NT2/D1 (cell line): ENCODE results near the gene RHBDD1.
"Not testable (repeated sequence)": the region's sequence is repeated elsewhere in the genome, so short reads cannot be mapped to it uniquely, and the experiment has no call there.

Source experiments
- DNase-seq: peaks from one replicate; pipeline ENCODE4 v3.0.0-alpha.2; 2011; ENCODE audit warnings: low read depth, low spot score
- H3K27me3 ChIP-seq: 2 replicates; pipeline ENCODE4 v1.6.0; 2011; ENCODE audit warnings: mild to moderate bottlenecking; ENCODE audit not compliant: insufficient read length, insufficient read depth
- H3K36me3 ChIP-seq: 2 replicates; pipeline ENCODE4 v1.6.1; 2011; ENCODE audit warnings: mild to moderate bottlenecking, low read length, mixed read lengths; ENCODE audit not compliant: insufficient read depth, insufficient read length
- H3K4me1 ChIP-seq: 2 replicates; pipeline ENCODE4 v1.5.1; 2011; ENCODE audit not compliant: insufficient read depth, insufficient read length
- H3K4me3 ChIP-seq: 2 replicates; pipeline ENCODE4 v1.5.1; 2011; ENCODE audit warnings: low read depth; ENCODE audit not compliant: insufficient read length
- H3K9ac ChIP-seq: 2 replicates; pipeline ENCODE4 v1.6.0; 2011; ENCODE audit warnings: low read depth; ENCODE audit not compliant: insufficient read length
- H3K9me3 ChIP-seq: 2 replicates; pipeline ENCODE4 v1.5.1; 2011; ENCODE audit warnings: mild to moderate bottlenecking, low read length; ENCODE audit not compliant: insufficient read depth
- SUZ12 ChIP-seq: IDR thresholded peaks from 2 replicates; pipeline ENCODE4 v1.6.1; 2011; ENCODE audit not compliant: insufficient read length, insufficient read depth; ENCODE audit errors: extremely low read depth
- YY1 ChIP-seq: IDR thresholded peaks from 2 replicates; pipeline ENCODE4 v1.6.1; 2011; ENCODE audit not compliant: insufficient read length, insufficient read depth
- ZNF274 ChIP-seq: IDR thresholded peaks from 2 replicates; pipeline ENCODE4 v1.6.1; 2011; ENCODE audit warnings: mild to moderate bottlenecking, low read depth, low read length

The RHBDD1 gene

GRCh38 chr2:226836548-226836885 lies 663 bp downstream of the RHBDD1 start:
- Histone ChIP-seq H3K9ac (no peak overlapping the region), H3K27me3 (no peaks in the 10 kb centered on the region), H3K36me3 (no peaks in the 10 kb centered on the region), H3K4me3 (no peak overlapping the region), H3K4me1 (no peaks in the 10 kb centered on the region), H3K9me3 (no peaks in the 10 kb centered on the region; the same call in 1 of the 2 replicates)
- no peak for TF ChIP-seq SUZ12
- no peak for TF ChIP-seq YY1
- TF ChIP-seq ZNF274: no peak
- DNase-seq: no peak

- Histone ChIP-seq H3K4me3 (no peak overlapping the region), H3K27me3 (no peaks in the 10 kb centered on the region), H3K4me1 (no peaks in the 10 kb centered on the region), H3K9ac (no peak overlapping the region), H3K36me3 (no peaks in the 10 kb centered on the region), H3K9me3 (no peaks in the 10 kb centered on the region; the same call in 1 of the 2 replicates)
- DNase-seq: no peak
- no peak for TF ChIP-seq SUZ12
- TF ChIP-seq YY1: no peak
These were observed 1.5 kb downstream of the RHBDD1 start for GRCh38 chr2:226837334-226837733.

- no peak for DNase-seq
- H3K9ac ChIP-seq: no peak overlapping the region
- TF ChIP-seq SUZ12 (no peak), YY1 (no peak), ZNF274 (no peak)
- H3K4me1 ChIP-seq: no peaks in the 10 kb centered on the region
- H3K9me3 ChIP-seq: no peaks in the 10 kb centered on the region; the same call in 1 of the 2 replicates
- H3K4me3 ChIP-seq: no peak overlapping the region
- H3K36me3 ChIP-seq: no peaks in the 10 kb centered on the region
- no peaks in the 10 kb centered on the region for H3K27me3 ChIP-seq
These were observed 2.1 kb downstream of the RHBDD1 start for GRCh38 chr2:226837787-226838603.

- Histone ChIP-seq H3K9me3 (no peaks in the 10 kb centered on the region; the same call in 1 of the 2 replicates), H3K4me3 (no peak overlapping the region), H3K36me3 (no peaks in the 10 kb centered on the region), H3K4me1 (no peaks in the 10 kb centered on the region), H3K27me3 (no peaks in the 10 kb centered on the region), H3K9ac (no peak overlapping the region)
- no peak for DNase-seq
- TF ChIP-seq YY1 (no peak), ZNF274 (no peak)
These were observed 2.9 kb downstream of the RHBDD1 start for GRCh38 chr2:226838722-226839121.

GRCh38 chr2:226839161-226839560 lies 3.3 kb downstream of the RHBDD1 start:
- Histone ChIP-seq H3K36me3 (no peaks in the 10 kb centered on the region), H3K4me1 (no peaks in the 10 kb centered on the region), H3K9ac (no peak overlapping the region), H3K4me3 (no peak overlapping the region), H3K9me3 (no peaks in the 10 kb centered on the region; the same call in 1 of the 2 replicates), H3K27me3 (no peaks in the 10 kb centered on the region)
- TF ChIP-seq YY1: no peak
- no peak for TF ChIP-seq ZNF274
- no peak for TF ChIP-seq SUZ12
- no peak for DNase-seq

- TF ChIP-seq ZNF274 (no peak), SUZ12 (no peak), YY1 (no peak)
- Histone ChIP-seq H3K36me3 (no peaks in the 10 kb centered on the region), H3K27me3 (no peaks in the 10 kb centered on the region), H3K9ac (no peak overlapping the region), H3K4me1 (no peaks in the 10 kb centered on the region), H3K4me3 (no peak overlapping the region), H3K9me3 (no peaks in the 10 kb centered on the region; the same call in 1 of the 2 replicates)
- DNase-seq: no peak
These were observed 4.1 kb downstream of the RHBDD1 start for GRCh38 chr2:226839951-226840350.

GRCh38 chr2:226843001-226843400 lies 7.1 kb downstream of the RHBDD1 start:
- H3K4me3 ChIP-seq, H3K36me3 ChIP-seq, DNase-seq, H3K4me1 ChIP-seq, H3K9me3 ChIP-seq, H3K27me3 ChIP-seq, H3K9ac ChIP-seq: not testable (repeated sequence)
